Body of pancreas (tissue), 4 donors: ENCODE data around the gene CRKL.
"Not testable (repeated sequence)": the region's sequence is repeated elsewhere in the genome, so short reads cannot be mapped to it uniquely, and the experiment has no call there.

Experiments used
- CTCF ChIP-seq, 7 experiments: fragments of 450-650 bp in 4 of 7; fragments of 200-600 bp in 3 of 7; sonication (generic) in 3 of 7; IDR thresholded peaks; one replicate each; pipeline ENCODE4 v1.5.1; 2016 to 2019; ENCODE audit warnings: antibody characterized with exemption in 7 of 7
- POLR2A ChIP-seq, 3 donors: fragments of 450-650 bp; IDR thresholded peaks; one replicate each; pipeline ENCODE4 v1.6.1; 2016; ENCODE audit warnings: antibody characterized with exemption in 3 of 3, mild to moderate bottlenecking in 2 of 3

- not testable (repeated sequence) for TF ChIP-seq POLR2A, CTCF (IDR thresholded peaks at IDR 0.05)
Measured at GRCh38 chr22:20930435-20930834, 13.2 kb downstream of the CRKL start.
